ENCODE results near the gene ZIC4. TPM values are rescaled to one million over a fixed set of nuclear protein-coding genes. Genes with fewer than 3 reads are reported as not detected.

The ZIC4 gene
- total and polyA plus RNA-seq, 10 of the 15 experiments (the other 5 are each of a cell fraction or from before 2014, with no cell fraction given), result not detected

GRCh38 chr3:147371140-147371539, 35.2 kb downstream of the ZIC4 start:
- in situ Hi-C loops (cut with MboI) (no loop called here), intact Hi-C loops (cut with micrococcal nuclease; ENCODE audit: unreplicated experiment) (no loop called here)
- Histone ChIP-seq H4K20me1 (ENCODE audit: control insufficient read depth, insufficient read depth) (no peaks in the 10 kb centered on the region), H3K79me2 (ENCODE audit: control insufficient read depth, insufficient read depth, low read length) (no peaks in the 10 kb centered on the region), H3K9me3 (replicated peaks; ENCODE audit: control insufficient read depth, insufficient read depth, low read length) (no peaks in the 10 kb centered on the region; the same call in 2 of the 3 replicates), H3K4me2 (ENCODE audit: control insufficient read depth, insufficient read depth) (no peak overlapping the region), H3K4me3 (no peak overlapping the region), H2AFZ (ENCODE audit: control insufficient read depth, low read depth, low read length) (no peak overlapping the region), H3K27me3 (replicated peaks in 1 of 2; ENCODE audit: control insufficient read depth in 2 of 2, insufficient read depth in 2 of 2, low read length in 1 of 2) (peaks cover 3 to 30% of the 10 kb centered on the region in 2 experiments), H3K27ac (ENCODE audit: control insufficient read depth, insufficient read depth) (no peak overlapping the region), H3K36me3 (ENCODE audit: control insufficient read depth in 2 of 2, insufficient read depth in 2 of 2, low read length in 1 of 2) (no peaks in the 10 kb centered on the region), H3K9ac (ENCODE audit: control insufficient read depth, insufficient read depth, low read length) (no peak overlapping the region), H3K4me1 (ENCODE audit: control insufficient read depth, insufficient read depth, low read length) (no peaks in the 10 kb centered on the region)
- TF ChIP-seq SMARCA5 (IDR thresholded peaks at IDR 0.05) (no peak), TARDBP (IDR thresholded peaks at IDR 0.05; ENCODE audit: borderline replicate concordance) (no peak), PML (IDR thresholded peaks at IDR 0.05; ENCODE audit: low read length) (no peak)
- WGBS (ENCODE audit: insufficient coverage, insufficient replicate concordance, low lambda C conversion rate, missing lambda C conversion rate), result 36% methylated on average over 12 of the region's 12 CpGs
- ChIA-PET POLR2A (interaction anchor here (0.6 kb wide), 1 partner anchor 69 kb away, joined by 6 read pairs; no protein-coding TSS in a partner anchor), SMC1A (ENCODE audit: uncharacterized antibody, unreplicated experiment) (no interaction called here), CTCF (interaction anchor here (0.6 kb wide), 1 partner anchor 706 kb away, joined by 3 read pairs; no protein-coding TSS in a partner anchor), RAD21 (ENCODE audit: unreplicated experiment) (no interaction called here)
- ATAC-seq (no peak), DNase-seq (ENCODE audit: low read depth, low spot score) (no peak), FAIRE-seq (no peak)
- no TSS peak for BruUV-seq (replicated peaks)

GRCh38 chr3:147370349-147370748, 36.0 kb downstream of the ZIC4 start:
- DNase-seq (ENCODE audit: low read depth, low spot score) (no peak), FAIRE-seq (no peak), ATAC-seq (no peak)
- in situ Hi-C loops (cut with MboI) (no loop called here), intact Hi-C loops (cut with micrococcal nuclease; ENCODE audit: unreplicated experiment) (no loop called here)
- Histone ChIP-seq H3K9me3 (replicated peaks; ENCODE audit: control insufficient read depth, insufficient read depth, low read length) (no peaks in the 10 kb centered on the region; the same call in 2 of the 3 replicates), H3K79me2 (ENCODE audit: control insufficient read depth, insufficient read depth, low read length) (no peaks in the 10 kb centered on the region), H3K36me3 (ENCODE audit: control insufficient read depth in 2 of 2, insufficient read depth in 2 of 2, low read length in 1 of 2) (no peaks in the 10 kb centered on the region), H4K20me1 (ENCODE audit: control insufficient read depth, insufficient read depth) (no peaks in the 10 kb centered on the region), H3K4me1 (ENCODE audit: control insufficient read depth, insufficient read depth, low read length) (no peaks in the 10 kb centered on the region), H3K4me2 (ENCODE audit: control insufficient read depth, insufficient read depth) (no peak overlapping the region), H3K27ac (ENCODE audit: control insufficient read depth, insufficient read depth) (no peak overlapping the region), H3K9ac (ENCODE audit: control insufficient read depth, insufficient read depth, low read length) (no peak overlapping the region), H2AFZ (ENCODE audit: control insufficient read depth, low read depth, low read length) (no peak overlapping the region), H3K4me3 (no peak overlapping the region), H3K27me3 (replicated peaks in 1 of 2; ENCODE audit: control insufficient read depth in 2 of 2, insufficient read depth in 2 of 2, low read length in 1 of 2) (peaks cover 3 to 30% of the 10 kb centered on the region in 2 experiments)
- ChIA-PET SMC1A (ENCODE audit: uncharacterized antibody, unreplicated experiment) (interaction anchor here (0.6 to 1.1 kb wide), 2 partner anchors 9 to 517 kb away, joined by 3 read pairs; no protein-coding TSS in a partner anchor), POLR2A (interaction anchor here (0.6 kb wide), 1 partner anchor 69 kb away, joined by 6 read pairs; no protein-coding TSS in a partner anchor), RAD21 (ENCODE audit: unreplicated experiment) (interaction anchor here (0.6 kb wide), 1 partner anchor 1054 kb away, joined by 3 read pairs; no protein-coding TSS in a partner anchor), CTCF (interaction anchor here (0.6 kb wide), 1 partner anchor 707 kb away, joined by 3 read pairs; no protein-coding TSS in a partner anchor)
- BruUV-seq (replicated peaks), result no TSS peak
- 28% methylated on average over 19 of the region's 19 CpGs for WGBS (ENCODE audit: insufficient coverage, insufficient replicate concordance, low lambda C conversion rate, missing lambda C conversion rate)
- TF ChIP-seq SMAD1 (IDR thresholded peaks at IDR 0.05; ENCODE audit: low read depth, partially characterized antibody) (no peak), CUX1 (IDR thresholded peaks at IDR 0.05; ENCODE audit: insufficient replicate concordance, low read depth, low read length) (no peak), MLLT1 (IDR thresholded peaks at IDR 0.05) (no peak), ATF7 (IDR thresholded peaks at IDR 0.05; ENCODE audit: low read depth) (no peak), GATAD2B (conservative IDR thresholded peaks at IDR 0.05; ENCODE audit: low read depth) (no peak)

Data from GM12878 (cell line).